ENCODE data around the gene APLF. TPM values are rescaled to one million over a fixed set of nuclear protein-coding genes. Genes with fewer than 3 reads are reported as not detected.

The APLF gene
- total RNA-seq, 1 donor from 2014 or later, result 2.5 TPM

DNA sequence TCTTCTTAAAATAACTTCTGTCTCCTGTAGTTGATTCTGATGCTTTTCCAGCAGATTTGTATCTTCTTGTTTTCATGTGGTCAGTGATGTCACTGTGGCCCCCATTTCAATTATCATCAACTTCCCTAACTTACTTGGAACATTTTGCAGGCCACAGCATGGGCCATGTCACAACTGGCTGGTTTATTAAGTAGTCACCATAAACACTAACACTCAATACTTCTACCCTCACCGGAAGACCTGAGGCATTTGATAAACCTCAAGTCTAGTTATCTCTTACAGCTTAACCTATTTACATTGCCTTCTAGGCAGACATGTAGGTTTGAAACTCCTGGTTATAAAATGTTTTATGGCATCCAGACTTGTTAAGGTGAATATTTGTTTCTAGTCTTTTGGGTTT, 138.6 kb downstream of the APLF start:
- no peaks in the 10 kb centered on the region for H3K27me3 Mint-ChIP-seq (ENCODE audit: low read depth, unreplicated experiment)
- H3K27ac Mint-ChIP-seq (ENCODE audit: unreplicated experiment), result no peak overlapping the region
- Histone ChIP-seq H4K20me1 (ENCODE audit: insufficient read depth, low read length) (no peaks in the 10 kb centered on the region), H3K4me1 (ENCODE audit: insufficient read depth, low read length) (no peaks in the 10 kb centered on the region), H2AFZ (ENCODE audit: low read depth, low read length) (no peak overlapping the region), H3K79me2 (ENCODE audit: insufficient read depth, low read length) (no peaks in the 10 kb centered on the region), H3K4me3 (ENCODE audit: insufficient read depth, low read depth, low read length) (no peak overlapping the region), H3K36me3 (ENCODE audit: insufficient read depth, low read length) (no peaks in the 10 kb centered on the region), H3K27me3 (ENCODE audit: insufficient read depth, low read length) (no peaks in the 10 kb centered on the region), H3K27ac (ENCODE audit: low read depth, low read length) (no peak overlapping the region), H3K4me2 (ENCODE audit: low read length) (no peak overlapping the region), H3K9ac (ENCODE audit: low read length) (no peak overlapping the region), H3K9me3 (ENCODE audit: insufficient read depth, low read depth, low read length) (no peaks in the 10 kb centered on the region)
- DNase-seq (ENCODE audit: low read depth) (no peak), FAIRE-seq (no peak)
- peaks cover 6% of the 10 kb centered on the region for H3K9me3 Mint-ChIP-seq (ENCODE audit: unreplicated experiment)
- TF ChIP-seq, protein P1, sequence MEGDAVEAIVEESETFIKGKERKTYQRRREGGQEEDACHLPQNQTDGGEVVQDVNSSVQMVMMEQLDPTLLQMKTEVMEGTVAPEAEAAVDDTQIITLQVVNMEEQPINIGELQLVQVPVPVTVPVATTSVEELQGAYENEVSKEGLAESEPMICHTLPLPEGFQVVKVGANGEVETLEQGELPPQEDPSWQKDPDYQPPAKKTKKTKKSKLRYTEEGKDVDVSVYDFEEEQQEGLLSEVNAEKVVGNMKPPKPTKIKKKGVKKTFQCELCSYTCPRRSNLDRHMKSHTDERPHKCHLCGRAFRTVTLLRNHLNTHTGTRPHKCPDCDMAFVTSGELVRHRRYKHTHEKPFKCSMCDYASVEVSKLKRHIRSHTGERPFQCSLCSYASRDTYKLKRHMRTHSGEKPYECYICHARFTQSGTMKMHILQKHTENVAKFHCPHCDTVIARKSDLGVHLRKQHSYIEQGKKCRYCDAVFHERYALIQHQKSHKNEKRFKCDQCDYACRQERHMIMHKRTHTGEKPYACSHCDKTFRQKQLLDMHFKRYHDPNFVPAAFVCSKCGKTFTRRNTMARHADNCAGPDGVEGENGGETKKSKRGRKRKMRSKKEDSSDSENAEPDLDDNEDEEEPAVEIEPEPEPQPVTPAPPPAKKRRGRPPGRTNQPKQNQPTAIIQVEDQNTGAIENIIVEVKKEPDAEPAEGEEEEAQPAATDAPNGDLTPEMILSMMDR (IDR thresholded peaks at IDR 0.05; ENCODE audit: insufficient read depth, low read depth, low read length), result no peak
- TF ChIP-seq EZH2 (IDR thresholded peaks at IDR 0.05; ENCODE audit: insufficient read depth, low read length), result no peak
- peaks cover 4% of the 10 kb centered on the region for H3K36me3 Mint-ChIP-seq (ENCODE audit: low read depth, unreplicated experiment)
- H3K4me1 Mint-ChIP-seq (ENCODE audit: low read depth, unreplicated experiment), result no peaks in the 10 kb centered on the region
- H3K4me3 Mint-ChIP-seq (ENCODE audit: unreplicated experiment), result no peak overlapping the region

DNA sequence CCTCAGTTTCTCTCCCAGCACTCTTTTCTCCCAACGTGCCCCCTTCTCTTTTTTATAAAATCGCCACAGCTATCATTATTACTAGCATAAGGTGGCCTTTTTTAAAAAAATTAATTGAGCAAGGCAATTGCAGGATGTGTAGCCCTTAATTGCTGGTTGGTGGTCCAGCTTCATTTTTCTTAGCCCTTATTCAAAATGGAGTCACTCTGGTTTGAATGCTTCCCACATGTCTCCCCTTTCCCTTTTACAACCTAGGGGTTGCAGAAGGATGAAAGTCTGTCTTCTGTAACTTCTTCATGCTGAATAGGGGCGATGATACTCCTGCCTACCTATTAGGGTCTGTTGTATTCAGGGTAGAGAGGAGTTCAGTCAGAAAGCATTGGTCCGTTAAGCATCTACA, 139.4 kb downstream of the APLF start:
- no peaks in the 10 kb centered on the region for H3K79me2 ChIP-seq (ENCODE audit: insufficient read depth, low read length)
- Mint-ChIP-seq H3K36me3 (ENCODE audit: low read depth, unreplicated experiment) (peaks cover 4% of the 10 kb centered on the region), H3K9me3 (ENCODE audit: unreplicated experiment) (peaks cover 6% of the 10 kb centered on the region), H3K27ac (ENCODE audit: unreplicated experiment) (no peak overlapping the region), H3K4me1 (ENCODE audit: low read depth, unreplicated experiment) (no peaks in the 10 kb centered on the region), H3K4me3 (ENCODE audit: unreplicated experiment) (no peak overlapping the region), H3K27me3 (ENCODE audit: low read depth, unreplicated experiment) (no peaks in the 10 kb centered on the region)
- no peaks in the 10 kb centered on the region for H4K20me1 ChIP-seq (ENCODE audit: insufficient read depth, low read length)
- FAIRE-seq (no peak), DNase-seq (ENCODE audit: low read depth) (no peak)
- no peak overlapping the region for H3K27ac ChIP-seq (ENCODE audit: low read depth, low read length)
- no peak overlapping the region for H2AFZ ChIP-seq (ENCODE audit: low read depth, low read length)
- no peak for TF ChIP-seq EZH2 (IDR thresholded peaks at IDR 0.05; ENCODE audit: insufficient read depth, low read length)
- TF ChIP-seq, protein P1 (IDR thresholded peaks at IDR 0.05; ENCODE audit: insufficient read depth, low read depth, low read length), result no peak
- H3K27me3 ChIP-seq (ENCODE audit: insufficient read depth, low read length), result no peaks in the 10 kb centered on the region
- no peaks in the 10 kb centered on the region for H3K4me1 ChIP-seq (ENCODE audit: insufficient read depth, low read length)
- no peaks in the 10 kb centered on the region for H3K36me3 ChIP-seq (ENCODE audit: insufficient read depth, low read length)
- H3K4me2 ChIP-seq (ENCODE audit: low read length), result no peak overlapping the region
- no peak overlapping the region for H3K4me3 ChIP-seq (ENCODE audit: insufficient read depth, low read depth, low read length)
- no peaks in the 10 kb centered on the region for H3K9me3 ChIP-seq (ENCODE audit: insufficient read depth, low read depth, low read length)
- H3K9ac ChIP-seq (ENCODE audit: low read length), result no peak overlapping the region

DNA sequence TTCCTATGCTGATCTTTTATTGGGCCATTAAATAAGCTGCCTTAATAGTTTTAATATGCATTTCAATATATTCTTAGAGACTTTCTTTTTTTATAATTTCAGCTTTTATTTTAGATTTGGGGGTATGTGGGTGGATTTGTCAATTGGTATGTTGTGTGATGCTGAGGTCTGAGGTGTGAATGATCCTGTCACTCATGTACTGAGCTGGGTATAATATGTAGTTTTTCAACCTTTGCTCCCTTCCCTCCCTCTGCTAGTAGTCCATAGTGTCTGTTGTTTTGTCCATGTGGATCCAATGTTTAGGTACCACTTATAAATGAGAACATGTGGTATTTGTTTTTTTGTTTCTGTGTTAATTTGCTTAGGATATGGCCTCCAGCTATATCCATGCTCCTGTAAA, 140.5 kb downstream of the APLF start:
- H3K27me3 ChIP-seq (ENCODE audit: insufficient read depth, low read length), result no peaks in the 10 kb centered on the region
- no peak overlapping the region for H2AFZ ChIP-seq (ENCODE audit: low read depth, low read length)
- Mint-ChIP-seq H3K27ac (ENCODE audit: unreplicated experiment) (no peak overlapping the region), H3K9me3 (ENCODE audit: unreplicated experiment) (peaks cover 7% of the 10 kb centered on the region), H3K4me3 (ENCODE audit: unreplicated experiment) (no peak overlapping the region), H3K27me3 (ENCODE audit: low read depth, unreplicated experiment) (no peaks in the 10 kb centered on the region), H3K36me3 (ENCODE audit: low read depth, unreplicated experiment) (peaks cover 4% of the 10 kb centered on the region), H3K4me1 (ENCODE audit: low read depth, unreplicated experiment) (no peaks in the 10 kb centered on the region)
- TF ChIP-seq, protein P1 (IDR thresholded peaks at IDR 0.05; ENCODE audit: insufficient read depth, low read depth, low read length), result no peak
- H3K4me2 ChIP-seq (ENCODE audit: low read length), result no peak overlapping the region
- DNase-seq (ENCODE audit: low read depth), result no peak
- FAIRE-seq, result no peak
- no peak overlapping the region for H3K9ac ChIP-seq (ENCODE audit: low read length)
- no peaks in the 10 kb centered on the region for H3K9me3 ChIP-seq (ENCODE audit: insufficient read depth, low read depth, low read length)
- no peaks in the 10 kb centered on the region for H3K79me2 ChIP-seq (ENCODE audit: insufficient read depth, low read length)
- no peak overlapping the region for H3K27ac ChIP-seq (ENCODE audit: low read depth, low read length)
- no peak overlapping the region for H3K4me3 ChIP-seq (ENCODE audit: insufficient read depth, low read depth, low read length)
- no peaks in the 10 kb centered on the region for H3K36me3 ChIP-seq (ENCODE audit: insufficient read depth, low read length)
- no peaks in the 10 kb centered on the region for H4K20me1 ChIP-seq (ENCODE audit: insufficient read depth, low read length)
- no peaks in the 10 kb centered on the region for H3K4me1 ChIP-seq (ENCODE audit: insufficient read depth, low read length)
